HEK293 (cell line): ENCODE data around the gene TSNAX.

Experiments
- CTCF ChIA-PET: fragments of 350-600 bp; formaldehyde crosslinking; extraction: SDS; loops from one replicate; lab custom pipeline; 2021; ENCODE audit warnings: antibody characterized with exemption; lab: Yijun Ruan, JAX
- POLR2A ChIA-PET: fragments of 300-600 bp; formaldehyde crosslinking; extraction: SDS; loops from one replicate; lab custom pipeline; 2020; ENCODE audit warnings: antibody characterized with exemption, inconsistent platforms; lab: Yijun Ruan, JAX
- H3K27ac ChIP-seq: fragments of 200-500 bp; sonication (Bioruptor generic); 2 replicates; pipeline ENCODE4 v1.5.1; 2014; ENCODE audit warnings: low read depth, low read length, control low read depth, inconsistent platforms; ENCODE audit errors: extremely low read depth
- H3K36me3 ChIP-seq, 2 experiments: fragments of 200-500 bp in 1 of 2; sonication (Bioruptor generic) in 1 of 2; 1 replicate in 1 of 2; 2 replicates in 1 of 2; pipeline ENCODE4 v1.5.1; 2014 to 2017; ENCODE audit warnings: inconsistent platforms in 2 of 2, low read length in 2 of 2; ENCODE audit not compliant: control insufficient read depth in 2 of 2, insufficient read depth in 1 of 2
- H3K4me1 ChIP-seq: fragments of 200-500 bp; sonication (Bioruptor generic); 2 replicates; pipeline ENCODE4 v1.5.1; 2014; ENCODE audit warnings: mild to moderate bottlenecking, low read length, inconsistent platforms; ENCODE audit not compliant: control insufficient read depth, insufficient read depth
- H3K4me3 ChIP-seq: 2 replicates; pipeline ENCODE4 v1.5.1; 2011; ENCODE audit warnings: low read depth, mild to moderate bottlenecking, control low read depth, low read length, moderate library complexity
- H3K9me3 ChIP-seq: fragments of 200-500 bp; sonication (Bioruptor generic); 2 replicates; pipeline ENCODE4 v1.5.1; 2014; ENCODE audit warnings: low read depth, low read length, inconsistent platforms; ENCODE audit not compliant: control insufficient read depth, insufficient read depth
- GLI2 ChIP-seq: fragments of 450-650 bp; formaldehyde crosslinking; IDR thresholded peaks from 2 replicates; pipeline ENCODE4; 2017; ENCODE audit warnings: missing biosample characterization, missing genetic modification characterization, low read depth, borderline replicate concordance
- HIC1 ChIP-seq: fragments of 450-650 bp; formaldehyde crosslinking; IDR thresholded peaks from 2 replicates; pipeline ENCODE4 v1.5.1; 2016; ENCODE audit warnings: missing biosample characterization, missing genetic modification characterization
- KLF8 ChIP-seq: fragments of 450-650 bp; formaldehyde crosslinking; IDR thresholded peaks from 2 replicates; pipeline ENCODE4 v1.5.1; 2016; ENCODE audit warnings: missing biosample characterization, missing genetic modification characterization
- MEIS1 ChIP-seq: sonication (generic); formaldehyde crosslinking; IDR thresholded peaks from 2 replicates; pipeline ENCODE4 v1.8.1; 2022; ENCODE audit warnings: missing genetic modification reagents, mild to moderate bottlenecking, borderline replicate concordance
- MYNN ChIP-seq: fragments of 450-650 bp; formaldehyde crosslinking; IDR thresholded peaks from 2 replicates; pipeline ENCODE4 v1.5.1; 2016; ENCODE audit warnings: missing biosample characterization, missing genetic modification characterization, borderline replicate concordance
- OVOL3 ChIP-seq: fragments of 450-650 bp; formaldehyde crosslinking; IDR thresholded peaks from 2 replicates; pipeline ENCODE4 v1.5.1; 2016; ENCODE audit warnings: missing biosample characterization, missing genetic modification characterization
- SP3 ChIP-seq: fragments of 450-650 bp; formaldehyde crosslinking; IDR thresholded peaks from 2 replicates; pipeline ENCODE4 v1.5.1; 2016; ENCODE audit warnings: missing biosample characterization, missing genetic modification characterization
- WT1 ChIP-seq: fragments of 450-650 bp; formaldehyde crosslinking; IDR thresholded peaks from 2 replicates; pipeline ENCODE4 v1.5.1; 2016; ENCODE audit warnings: missing biosample characterization, missing genetic modification characterization
- ZBTB17 ChIP-seq: fragments of 450-650 bp; formaldehyde crosslinking; IDR thresholded peaks from 2 replicates; pipeline ENCODE4 v1.5.1; 2016; ENCODE audit warnings: missing biosample characterization, missing genetic modification characterization
- ZBTB8A ChIP-seq: fragments of 450-650 bp; formaldehyde crosslinking; IDR thresholded peaks from 2 replicates; pipeline ENCODE4 v1.5.1; 2016; ENCODE audit warnings: missing biosample characterization, missing genetic modification characterization
- ZEB2 ChIP-seq: fragments of 450-650 bp; formaldehyde crosslinking; IDR thresholded peaks from 2 replicates; pipeline ENCODE4 v1.5.1; 2016; ENCODE audit warnings: missing biosample characterization, missing genetic modification characterization
- ZNF132 ChIP-seq: fragments of 450-650 bp; formaldehyde crosslinking; IDR thresholded peaks from 2 replicates; pipeline ENCODE4 v1.5.1; 2017; ENCODE audit warnings: missing biosample characterization, missing genetic modification characterization, borderline replicate concordance
- ZNF133 ChIP-seq: fragments of 450-650 bp; formaldehyde crosslinking; IDR thresholded peaks from 2 replicates; pipeline ENCODE4 v1.5.1; 2016; ENCODE audit warnings: missing biosample characterization, missing genetic modification characterization
- ZNF18 ChIP-seq: fragments of 450-650 bp; formaldehyde crosslinking; IDR thresholded peaks from 2 replicates; pipeline ENCODE4 v1.5.1; 2016; ENCODE audit warnings: missing biosample characterization, missing genetic modification characterization
- ZNF19 ChIP-seq: fragments of 450-650 bp; formaldehyde crosslinking; IDR thresholded peaks from 2 replicates; pipeline ENCODE4; 2016; ENCODE audit warnings: missing biosample characterization, missing genetic modification characterization, low read depth
- ZNF2 ChIP-seq: fragments of 450-650 bp; formaldehyde crosslinking; IDR thresholded peaks from 2 replicates; pipeline ENCODE4 v1.5.1; 2016; ENCODE audit warnings: missing biosample characterization, missing genetic modification characterization
- ZNF335 ChIP-seq: fragments of 450-650 bp; formaldehyde crosslinking; conservative IDR thresholded peaks from 2 replicates; pipeline ENCODE4 v1.5.1; 2016; ENCODE audit warnings: missing biosample characterization, missing genetic modification characterization
- ZNF362 ChIP-seq: fragments of 450-650 bp; formaldehyde crosslinking; IDR thresholded peaks from 2 replicates; pipeline ENCODE4 v1.5.1; 2016; ENCODE audit warnings: missing biosample characterization, missing genetic modification characterization
- ZNF366 ChIP-seq: fragments of 450-650 bp; formaldehyde crosslinking; conservative IDR thresholded peaks from 2 replicates; pipeline ENCODE4 v1.5.1; 2016; ENCODE audit warnings: missing biosample characterization, missing genetic modification characterization
- ZNF510 ChIP-seq: fragments of 450-650 bp; formaldehyde crosslinking; IDR thresholded peaks from 2 replicates; pipeline ENCODE4 v1.5.1; 2018; ENCODE audit warnings: mild to moderate bottlenecking, missing genetic modification characterization, missing biosample characterization; ENCODE audit not compliant: insufficient replicate concordance
- ZNF561 ChIP-seq: fragments of 450-650 bp; IDR thresholded peaks from 2 replicates; pipeline ENCODE4 v1.5.1; 2018; ENCODE audit warnings: missing biosample characterization, missing genetic modification characterization, borderline replicate concordance
- ZNF658 ChIP-seq: fragments of 450-650 bp; formaldehyde crosslinking; IDR thresholded peaks from 2 replicates; pipeline ENCODE4; 2016; ENCODE audit warnings: missing biosample characterization, missing genetic modification characterization
- ZNF664 ChIP-seq: fragments of 450-650 bp; formaldehyde crosslinking; IDR thresholded peaks from 2 replicates; pipeline ENCODE4 v1.5.1; 2016; ENCODE audit warnings: missing biosample characterization, missing genetic modification characterization
- ZNF670 ChIP-seq: fragments of 450-650 bp; formaldehyde crosslinking; IDR thresholded peaks from 2 replicates; pipeline ENCODE4 v1.5.1; 2016; ENCODE audit warnings: missing biosample characterization, missing genetic modification characterization, low read depth
- ZNF843 ChIP-seq: fragments of 450-650 bp; formaldehyde crosslinking; IDR thresholded peaks from 2 replicates; pipeline ENCODE4 v1.5.1; 2016; ENCODE audit warnings: missing biosample characterization, missing genetic modification characterization

The TSNAX gene

GRCh38 chr1:231601824-231602672 is 73.6 kb downstream of the TSNAX start (continued):
- peak; percentile 88 for TF ChIP-seq WT1 (tag by site-specific recombination)
- TF ChIP-seq ZBTB8A (tag by site-specific recombination) = peak; percentile 38; the same call in 1 of the 2 replicates
- peak; percentile 43; the same call in 1 of the 2 replicates for TF ChIP-seq ZBTB17 (tag by site-specific recombination)
- no peak for TF ChIP-seq ZNF670 (tag by site-specific recombination)
- TF ChIP-seq ZNF19 (tag by site-specific recombination) = 0 out of 2 replicates have a peak, but pooled peaks have one; percentile 45
- 0 out of 2 replicates have a peak, but pooled peaks have one; percentile 12 for TF ChIP-seq ZNF18 (tag by site-specific recombination)
- TF ChIP-seq ZNF132 = no peak
- no peak for TF ChIP-seq MEIS1 (CRISPR knock-in tag)
- TF ChIP-seq OVOL3 (tag by site-specific recombination) = peak; percentile 87
- TF ChIP-seq GLI2 (tag by site-specific recombination) = peak; percentile 68
- peak; percentile 21 for TF ChIP-seq ZNF510 (tag by site-specific recombination)
- peak; percentile 95 for TF ChIP-seq ZNF843 (tag by site-specific recombination)
- peak; percentile 47 for TF ChIP-seq ZEB2 (tag by site-specific recombination)
- peak; percentile 25; the same call in 1 of the 2 replicates for TF ChIP-seq ZNF561
- peak; percentile 80 for TF ChIP-seq ZNF335 (tag by site-specific recombination)

- ChIA-PET CTCF (interaction anchor here (0.9 to 6.1 kb wide), 5 partner anchors 8 to 244 kb away, joined by 3 to 50 read pairs (median 6); no protein-coding TSS in a partner anchor), POLR2A (no interaction called here)
- TF ChIP-seq SP3 (tag by site-specific recombination) (0 out of 2 replicates have a peak, but pooled peaks have one; percentile 19), ZNF366 (tag by site-specific recombination) (peak; percentile 55), ZNF2 (tag by site-specific recombination) (no peak), ZNF658 (no peak), HIC1 (tag by site-specific recombination) (no peak), ZNF664 (tag by site-specific recombination) (0 out of 2 replicates have a peak, but pooled peaks have one; percentile 24), MYNN (tag by site-specific recombination) (no peak), ZNF133 (tag by site-specific recombination) (no peak), ZNF362 (tag by site-specific recombination) (peak; percentile 76; the same call in 1 of the 2 replicates), KLF8 (tag by site-specific recombination) (peak; percentile 31; the same call in 1 of the 2 replicates)
Measured at GRCh38 chr1:231602673-231602984, 74.2 kb downstream of the TSNAX start.

More at GRCh38 chr1:231602673-231602984, 74.2 kb downstream of the TSNAX start:
- peaks cover 26% of the 10 kb centered on the region; the same call in 1 of the 2 replicates for H3K4me1 ChIP-seq
- H3K9me3 ChIP-seq = no peaks in the 10 kb centered on the region
- H3K27ac ChIP-seq = no peak overlapping the region; the same call in 1 of the 2 replicates
- no peaks in the 10 kb centered on the region for H3K36me3 ChIP-seq
- no peak overlapping the region for H3K4me3 ChIP-seq
